GM13977 (cell line): ENCODE data around the gene H6PD.

Experiments
- DNase-seq: peaks from one replicate; pipeline ENCODE4 v3.0.0; 2012; ENCODE audit warnings: low spot score
- in situ Hi-C: fragments of 300-500 bp; cut with MboI; formaldehyde crosslinking; loops from one replicate; pipeline ENCODE4 v1.12.0; 2022; ENCODE audit warnings: low sequenced_read_pairs, low pct_unique_long_range_greater_than_20kb, mixed read lengths, inconsistent platforms; ENCODE audit not compliant: unreplicated experiment
- TF ChIP-seq, protein P1 (sequence below): IDR thresholded peaks from 2 replicates; pipeline ENCODE4 v1.5.1; 2012; ENCODE audit warnings: mild to moderate bottlenecking, control low read depth; ENCODE audit not compliant: insufficient read depth; ENCODE audit errors: extremely low read depth, missing control alignments

The H6PD gene

DNA sequence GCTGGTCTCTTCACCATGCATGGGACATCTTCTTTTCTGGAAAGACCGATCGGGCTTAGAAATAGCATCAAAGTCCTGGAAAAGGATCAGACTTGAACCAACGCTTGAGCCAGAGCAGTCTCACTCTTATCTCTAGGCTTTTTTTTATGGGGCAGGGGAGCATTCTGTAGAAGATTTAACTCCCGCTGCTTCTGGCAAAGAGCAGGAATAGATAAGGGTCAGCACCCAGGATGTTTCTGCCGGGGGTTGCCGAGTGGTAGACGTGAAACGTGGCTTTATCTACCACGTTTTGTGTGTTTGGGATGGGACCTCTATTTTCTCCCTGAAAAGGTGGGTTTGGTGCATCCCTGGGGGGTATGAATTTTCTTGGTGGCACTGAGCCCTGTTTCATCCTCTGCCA is 76.9 kb downstream of the H6PD start:
- DNase-seq, result no peak
- in situ Hi-C loops, result no loop called here
- TF ChIP-seq, protein P1, sequence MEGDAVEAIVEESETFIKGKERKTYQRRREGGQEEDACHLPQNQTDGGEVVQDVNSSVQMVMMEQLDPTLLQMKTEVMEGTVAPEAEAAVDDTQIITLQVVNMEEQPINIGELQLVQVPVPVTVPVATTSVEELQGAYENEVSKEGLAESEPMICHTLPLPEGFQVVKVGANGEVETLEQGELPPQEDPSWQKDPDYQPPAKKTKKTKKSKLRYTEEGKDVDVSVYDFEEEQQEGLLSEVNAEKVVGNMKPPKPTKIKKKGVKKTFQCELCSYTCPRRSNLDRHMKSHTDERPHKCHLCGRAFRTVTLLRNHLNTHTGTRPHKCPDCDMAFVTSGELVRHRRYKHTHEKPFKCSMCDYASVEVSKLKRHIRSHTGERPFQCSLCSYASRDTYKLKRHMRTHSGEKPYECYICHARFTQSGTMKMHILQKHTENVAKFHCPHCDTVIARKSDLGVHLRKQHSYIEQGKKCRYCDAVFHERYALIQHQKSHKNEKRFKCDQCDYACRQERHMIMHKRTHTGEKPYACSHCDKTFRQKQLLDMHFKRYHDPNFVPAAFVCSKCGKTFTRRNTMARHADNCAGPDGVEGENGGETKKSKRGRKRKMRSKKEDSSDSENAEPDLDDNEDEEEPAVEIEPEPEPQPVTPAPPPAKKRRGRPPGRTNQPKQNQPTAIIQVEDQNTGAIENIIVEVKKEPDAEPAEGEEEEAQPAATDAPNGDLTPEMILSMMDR, result no peak

DNA sequence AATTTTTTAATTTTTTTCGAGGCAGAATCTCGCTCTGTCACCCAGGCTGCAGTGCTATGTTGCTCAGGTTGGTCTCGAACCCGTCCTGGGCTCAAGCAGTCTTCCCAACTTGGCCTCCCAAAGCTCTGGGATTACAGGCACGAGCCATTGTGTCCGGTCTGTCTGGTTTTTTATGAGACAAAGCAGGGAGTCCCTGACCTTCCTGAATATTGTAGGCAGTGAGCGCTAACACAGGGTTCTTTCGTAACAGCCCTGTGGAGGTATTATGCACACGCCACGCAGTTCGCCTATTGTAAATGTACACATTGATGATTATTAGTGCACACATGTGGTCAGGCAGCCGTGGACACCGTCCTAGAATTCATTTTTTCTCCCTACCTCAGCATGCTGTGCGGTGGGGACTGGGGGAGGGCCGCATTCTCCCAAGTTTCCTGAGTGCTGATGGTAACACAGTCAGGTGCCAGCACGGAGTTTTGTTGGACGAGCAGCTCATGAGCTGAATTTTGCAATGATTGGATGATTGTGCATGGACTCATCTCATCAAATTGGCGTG is 77.7 kb downstream of the H6PD start:
- TF ChIP-seq, protein P1, result no peak
- in situ Hi-C loops, result no loop called here
- DNase-seq, result no peak

DNA sequence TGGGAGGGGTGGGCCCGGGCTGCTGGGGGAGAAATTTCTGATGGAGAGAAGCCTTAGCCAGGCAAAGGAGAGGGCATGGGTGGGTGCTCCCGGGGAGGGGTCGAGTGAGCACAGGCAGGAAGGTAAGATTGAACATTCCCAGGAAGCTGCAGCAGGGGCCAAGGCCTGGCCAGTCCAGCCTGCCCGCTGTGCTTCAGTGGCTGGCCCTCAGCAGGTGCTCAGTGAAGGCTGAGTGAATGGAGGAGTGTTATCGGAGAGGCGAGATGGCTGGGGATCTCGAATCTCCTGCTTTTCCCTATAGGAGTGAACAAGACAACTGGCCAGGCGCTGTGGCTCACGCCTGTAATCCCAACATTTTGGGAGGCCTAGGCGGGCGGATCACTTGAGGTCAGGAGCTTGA is 79.0 kb downstream of the H6PD start:
- in situ Hi-C loops, result no loop called here
- no peak for DNase-seq
- TF ChIP-seq, protein P1, result no peak

DNA sequence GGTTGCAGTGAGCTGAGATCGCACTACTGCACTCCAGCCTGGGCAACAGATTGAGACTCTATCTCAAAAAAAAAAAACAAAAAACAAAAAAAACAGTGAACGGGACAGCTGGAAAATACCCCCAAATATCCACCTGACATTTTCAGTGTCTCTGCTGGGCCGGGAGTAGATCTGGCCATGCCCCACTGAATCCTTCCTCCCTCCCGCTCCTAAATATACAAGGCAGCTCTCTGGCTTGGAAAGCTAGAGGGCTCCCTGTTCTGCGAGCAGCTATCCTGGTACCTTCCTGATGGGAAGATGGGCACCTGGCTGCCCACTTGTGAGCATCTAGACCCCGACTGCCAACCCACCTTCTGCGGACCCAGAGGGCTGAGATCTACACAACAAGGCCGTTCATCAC is 79.5 kb downstream of the H6PD start:
- TF ChIP-seq, protein P1, result no peak
- in situ Hi-C loops, result no loop called here
- no peak for DNase-seq

DNA sequence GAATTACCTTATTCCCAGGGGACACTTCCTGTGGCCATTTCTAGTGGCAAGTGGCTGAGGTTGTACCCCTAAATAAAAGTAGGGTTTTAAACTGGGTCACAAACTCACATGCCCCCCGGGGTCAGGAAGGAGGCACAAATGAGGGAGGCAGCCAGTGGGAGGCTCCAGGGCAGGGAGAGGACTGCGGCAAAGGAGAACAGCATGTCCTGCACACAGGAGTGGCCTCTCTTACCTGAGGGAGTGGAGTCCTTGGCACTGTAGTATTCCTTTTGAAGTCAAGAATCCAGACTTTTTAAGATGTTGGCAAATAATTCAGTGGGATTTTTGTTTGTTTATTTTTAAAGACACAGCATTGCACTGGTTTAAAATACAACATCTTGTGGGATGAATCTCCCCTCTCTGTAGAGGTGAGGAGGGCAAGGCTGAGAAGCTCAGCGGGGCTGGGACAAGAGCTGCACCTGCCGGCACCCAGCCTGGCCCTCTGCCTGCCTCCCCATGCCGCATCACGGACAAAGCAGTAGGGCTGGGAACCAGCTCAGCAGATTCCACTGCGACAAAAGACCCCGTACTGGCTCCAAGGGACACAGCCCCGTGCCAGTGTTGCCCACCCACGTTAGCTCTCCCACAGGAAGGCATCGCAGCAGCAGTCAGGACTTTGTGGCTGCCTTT is 80.3 kb downstream of the H6PD start:
- in situ Hi-C loops, result no loop called here
- TF ChIP-seq, protein P1, result no peak
- no peak for DNase-seq

DNA sequence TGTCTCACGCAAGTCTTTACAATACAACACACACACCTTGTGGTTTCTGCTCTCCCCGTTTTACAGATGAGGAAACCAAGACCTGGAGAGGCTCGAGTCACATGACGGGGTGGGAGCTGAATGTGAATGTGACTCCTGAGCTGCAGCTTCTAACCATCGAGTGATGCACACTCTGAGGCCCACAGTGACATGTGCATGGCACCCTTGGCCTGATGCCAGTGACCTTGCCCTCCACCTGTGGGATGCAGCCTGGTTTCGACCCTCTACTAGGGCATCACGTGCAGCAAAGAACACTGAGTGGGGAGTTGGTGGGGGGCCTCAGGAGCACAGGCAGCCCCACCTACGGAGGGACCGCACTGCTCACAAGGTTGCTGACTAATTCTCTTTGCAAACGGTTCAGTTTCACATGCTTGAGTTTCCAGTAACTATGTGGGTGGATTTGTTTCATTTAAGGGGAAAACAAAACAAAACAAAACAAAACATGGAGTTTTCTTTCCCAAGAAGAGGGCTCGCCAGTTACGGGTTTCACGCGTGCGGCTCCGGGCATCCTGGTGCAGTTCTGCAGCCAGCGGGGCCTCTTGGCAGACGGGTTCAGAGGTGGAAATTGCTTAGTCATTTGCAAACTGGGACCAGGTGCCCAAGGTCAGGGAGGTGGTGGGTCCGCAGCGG is 81.0 kb downstream of the H6PD start:
- TF ChIP-seq, protein P1, result no peak
- DNase-seq, result peak; percentile 73
- in situ Hi-C loops, result no loop called here
